ENCODE measurements around the gene TRPM5.

Gene TRPM5

GRCh38 chr11:2451916-2452315 is 7.6 kb upstream of the TRPM5 start:
- no peak for DNase-seq

GRCh38 chr11:2451336-2451735 is 7.0 kb upstream of the TRPM5 start:
- no peak for DNase-seq

GRCh38 chr11:2450321-2451041 is 6.2 kb upstream of the TRPM5 start:
- DNase-seq = no peak

- no peak for DNase-seq
Observed at GRCh38 chr11:2449548-2450320, 5.4 kb upstream of the TRPM5 start.

GRCh38 chr11:2448661-2449547 is 4.6 kb upstream of the TRPM5 start:
- DNase-seq = no peak

- DNase-seq = no peak
Observed at GRCh38 chr11:2447951-2448650, 3.8 kb upstream of the TRPM5 start.

- peak; percentile 34 for DNase-seq
Observed at GRCh38 chr11:2447253-2447950, 3.1 kb upstream of the TRPM5 start.

GRCh38 chr11:2446590-2447252 is 2.4 kb upstream of the TRPM5 start:
- peak; percentile 51 for DNase-seq

- DNase-seq = no peak
Observed at GRCh38 chr11:2445746-2446551, 1.6 kb upstream of the TRPM5 start.

GRCh38 chr11:2444821-2445745 is 769 bp upstream of the TRPM5 start, which contains the start of gene KCNQ1:
Gene KCNQ1, plus strand, starts transcription at chr11:2445008. Its CDS starts 91 bp downstream, at chr11:2445099.
- DNase-seq = peak; percentile 79

GRCh38 chr11:2443406-2443805 is 908 bp downstream of the TRPM5 start:
- no peak for DNase-seq

- DNase-seq = no peak
Observed at GRCh38 chr11:2442589-2442988, 1.7 kb downstream of the TRPM5 start.

- DNase-seq = no peak
Observed at GRCh38 chr11:2441171-2441570, 3.1 kb downstream of the TRPM5 start.

- DNase-seq = peak; percentile 55
Observed at GRCh38 chr11:2440646-2441045, 3.7 kb downstream of the TRPM5 start.

GRCh38 chr11:2439820-2440219 is 4.5 kb downstream of the TRPM5 start:
- no peak for DNase-seq

- DNase-seq = no peak
Observed at GRCh38 chr11:2437516-2437915, 6.8 kb downstream of the TRPM5 start.

- DNase-seq = no peak
Observed at GRCh38 chr11:2436521-2437031, 7.7 kb downstream of the TRPM5 start.

- no peak for DNase-seq
Observed at GRCh38 chr11:2436013-2436520, 8.2 kb downstream of the TRPM5 start.
